SK-N-MC (cell line): ENCODE data around the gene COQ7.

Source experiments
- DNase-seq: peaks from one replicate; pipeline ENCODE4 v3.0.0-alpha.2; 2011; ENCODE audit warnings: low read depth, low spot score
- H3K27ac ChIP-seq: fragments of 200-600 bp; sonication (generic); 2 replicates; pipeline ENCODE4 v1.5.1; 2016; ENCODE audit warnings: mixed run types
- H3K36me3 ChIP-seq: fragments of 200-600 bp; sonication (generic); 2 replicates; pipeline ENCODE4 v1.6.1; 2017; ENCODE audit warnings: antibody characterized with exemption, low read length, mixed read lengths; ENCODE audit not compliant: insufficient read depth
- H3K4me3 ChIP-seq: fragments of 200-600 bp; sonication (generic); 2 replicates; pipeline ENCODE4 v1.5.1; 2016
- H3K9ac ChIP-seq: fragments of 200-600 bp; sonication (generic); 2 replicates; pipeline ENCODE4 v1.8.0; 2017; ENCODE audit warnings: mixed run types, mixed read lengths; ENCODE audit not compliant: insufficient read length
- H3K9me3 ChIP-seq: fragments of 200-600 bp; sonication (generic); 2 replicates; pipeline ENCODE4 v1.6.1; 2017; ENCODE audit warnings: low read depth, mild to moderate bottlenecking, antibody characterized with exemption, low read length, moderate library complexity, mixed read lengths
- EZH2 ChIP-seq: fragments of 200-600 bp; sonication (generic); IDR thresholded peaks from one replicate; pipeline ENCODE4 v1.6.1; 2017; ENCODE audit warnings: antibody characterized with exemption
- FOXP2 ChIP-seq: optimal IDR thresholded peaks from 2 replicates; pipeline ENCODE3; 2011; ENCODE audit warnings: mild to moderate bottlenecking, moderate library complexity; ENCODE audit not compliant: insufficient read depth; ENCODE audit errors: extremely low read length, control extremely low read depth
- POLR2AphosphoS5 ChIP-seq: IDR thresholded peaks from 2 replicates; pipeline ENCODE4 v1.6.1; 2012; ENCODE audit warnings: mild to moderate bottlenecking, low read depth, low read length, borderline replicate concordance

COQ7 gene

GRCh38 chr16:19077879-19078278 lies 10.5 kb downstream of the COQ7 start:
- no peak for DNase-seq
- Histone ChIP-seq H3K36me3 (peaks cover 14% of the 10 kb centered on the region), H3K9me3 (no peaks in the 10 kb centered on the region), H3K4me3 (no peak overlapping the region), H3K27ac (no peak overlapping the region), H3K9ac (no peak overlapping the region)
- TF ChIP-seq POLR2AphosphoS5, result no peak
- no peak for TF ChIP-seq FOXP2
- TF ChIP-seq EZH2, result no peak

- Histone ChIP-seq H3K4me3 (no peak overlapping the region), H3K9ac (no peak overlapping the region), H3K36me3 (peaks cover 14% of the 10 kb centered on the region), H3K27ac (no peak overlapping the region), H3K9me3 (no peaks in the 10 kb centered on the region)
- no peak for DNase-seq
- TF ChIP-seq POLR2AphosphoS5 (no peak), FOXP2 (no peak), EZH2 (no peak)
These were observed 16.3 kb downstream of the COQ7 start for GRCh38 chr16:19083670-19084069.

DNA sequence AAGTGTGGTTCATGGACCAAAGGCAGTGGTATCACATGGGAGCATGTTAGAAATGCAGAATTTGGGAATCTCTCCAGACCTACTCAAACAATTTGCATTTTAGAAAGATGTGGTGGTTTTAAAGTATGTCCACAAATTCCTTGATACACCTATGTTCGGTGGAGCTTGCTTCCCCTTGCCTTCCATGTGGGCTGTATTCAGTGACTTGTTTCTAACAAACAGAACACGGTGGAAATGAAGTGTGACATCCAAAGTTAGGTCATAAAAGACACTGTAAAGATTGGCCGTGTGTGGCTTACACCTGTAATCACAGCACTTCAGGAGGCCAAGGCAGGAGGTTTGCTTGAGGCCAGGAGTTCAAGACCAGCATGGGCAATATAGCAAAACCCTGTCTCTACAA lies 16.7 kb downstream of the COQ7 start:
- DNase-seq, result no peak
- Histone ChIP-seq H3K9me3 (no peaks in the 10 kb centered on the region), H3K36me3 (peaks cover 9% of the 10 kb centered on the region), H3K27ac (no peak overlapping the region), H3K9ac (no peak overlapping the region), H3K4me3 (no peak overlapping the region)
- TF ChIP-seq POLR2AphosphoS5, result no peak
- no peak for TF ChIP-seq EZH2
- no peak for TF ChIP-seq FOXP2

- peaks cover 9% of the 10 kb centered on the region for H3K36me3 ChIP-seq
- no peak overlapping the region for H3K9ac ChIP-seq
- DNase-seq, result no peak
- no peak for TF ChIP-seq FOXP2
- no peak for TF ChIP-seq EZH2
- TF ChIP-seq POLR2AphosphoS5, result no peak
- no peaks in the 10 kb centered on the region for H3K9me3 ChIP-seq
- H3K4me3 ChIP-seq, result no peak overlapping the region
- H3K27ac ChIP-seq, result no peak overlapping the region
These were observed 17.5 kb downstream of the COQ7 start for GRCh38 chr16:19084879-19085278.

DNA sequence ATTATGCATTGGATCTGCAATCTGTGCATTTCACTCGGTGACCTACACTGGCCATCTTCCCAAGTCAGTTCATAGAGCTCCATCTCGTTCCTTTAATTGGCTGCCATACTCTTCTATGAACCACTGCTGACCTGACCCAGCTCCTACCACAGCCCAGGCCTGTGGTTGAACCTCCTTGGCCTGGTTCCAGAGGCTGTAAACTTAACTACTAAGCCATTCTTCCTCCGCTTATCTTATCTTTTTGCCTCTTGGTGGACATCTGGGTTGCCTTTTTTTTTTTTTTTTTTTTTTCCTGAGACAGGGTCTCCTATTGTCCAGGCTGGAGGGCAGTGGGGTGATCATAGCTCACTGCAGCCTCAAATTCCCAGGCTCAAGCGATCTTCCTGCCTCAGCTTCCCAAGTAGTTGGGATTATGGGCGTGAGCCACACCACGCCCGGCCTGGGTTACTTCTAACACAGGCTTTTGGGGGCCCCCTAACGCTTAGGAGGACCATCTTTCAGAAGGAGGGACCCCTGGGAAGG lies 18.3 kb downstream of the COQ7 start:
- Histone ChIP-seq H3K36me3 (peaks cover 9% of the 10 kb centered on the region), H3K9ac (no peak overlapping the region), H3K4me3 (peak overlapping the region; percentile 60), H3K27ac (no peak overlapping the region), H3K9me3 (no peaks in the 10 kb centered on the region)
- TF ChIP-seq FOXP2 (no peak), EZH2 (no peak), POLR2AphosphoS5 (no peak)
- no peak for DNase-seq

DNA sequence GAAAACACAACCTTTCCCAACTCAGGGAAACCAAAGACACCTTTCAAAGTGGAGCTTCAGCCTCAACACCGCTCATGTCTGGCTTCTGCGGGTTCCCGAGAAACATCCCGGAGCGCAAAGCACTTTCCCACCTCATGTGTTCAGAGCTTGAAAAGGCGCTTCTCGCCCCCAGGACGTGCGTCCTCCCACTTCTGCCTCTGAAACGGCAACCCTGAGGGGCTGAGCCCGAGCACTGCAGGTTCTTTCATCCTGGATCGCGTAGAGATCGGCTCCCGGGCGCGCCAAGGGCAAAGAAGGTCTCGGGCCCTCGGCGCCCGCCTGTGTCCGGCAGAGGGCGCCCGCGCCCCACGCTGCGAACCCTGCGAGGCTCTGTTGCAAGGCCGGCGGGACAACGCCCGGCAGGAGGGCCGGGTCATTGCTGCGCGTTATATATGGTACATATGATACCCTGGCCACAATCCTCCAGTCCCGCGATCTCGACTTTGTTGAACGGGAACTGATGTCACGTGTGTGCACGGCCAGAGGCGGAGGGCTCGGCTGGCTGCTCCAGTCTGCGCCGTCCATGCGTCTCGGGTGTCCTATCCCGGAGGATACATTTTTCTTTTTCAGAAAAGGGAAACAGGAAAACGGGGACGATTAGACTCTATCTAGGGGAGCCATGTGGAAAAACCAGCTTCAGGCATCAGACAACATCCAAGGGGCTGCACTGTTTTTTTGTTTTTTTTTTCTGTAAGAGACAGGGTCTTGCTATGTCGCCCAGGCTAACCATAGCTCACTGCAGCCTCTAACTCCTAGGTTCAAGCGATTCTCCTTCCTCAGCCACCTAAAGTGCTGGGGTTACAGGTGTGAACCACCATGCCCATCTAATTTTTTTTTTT lies 19.1 kb downstream of the COQ7 start:
- H3K4me3 ChIP-seq, result peak overlapping the region; percentile 60

DNA sequence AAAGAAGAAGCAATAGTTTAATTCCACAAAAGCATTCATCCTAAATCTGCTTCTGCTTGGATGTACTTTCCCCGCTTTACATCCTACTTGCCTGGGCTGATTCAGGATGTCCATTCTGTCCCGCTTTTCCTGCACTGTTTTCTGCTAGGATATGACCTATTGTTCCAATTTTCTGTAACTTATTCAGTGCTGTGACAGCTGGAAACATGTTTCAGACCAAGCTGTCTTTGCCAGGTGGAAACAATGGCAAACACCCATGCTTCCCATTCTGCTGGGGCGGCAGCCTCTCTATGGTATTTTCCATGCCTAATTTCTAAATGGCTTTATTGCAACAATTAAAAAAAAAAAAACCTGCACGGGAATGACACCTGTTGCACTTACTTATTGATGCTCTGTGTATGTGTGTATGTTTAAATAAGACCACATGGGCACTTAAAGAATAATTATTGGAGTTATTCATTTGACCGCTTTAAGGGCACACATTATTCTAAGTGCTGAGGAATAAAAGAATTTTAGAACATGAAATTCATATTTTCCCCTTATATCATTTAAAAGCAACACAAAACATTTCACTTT lies 21.0 kb downstream of the COQ7 start:
- H3K9ac ChIP-seq, result no peak overlapping the region
- H3K9me3 ChIP-seq, result no peaks in the 10 kb centered on the region
- no peak for DNase-seq
- no peak overlapping the region for H3K27ac ChIP-seq
- H3K4me3 ChIP-seq, result no peak overlapping the region
- TF ChIP-seq FOXP2 (no peak), POLR2AphosphoS5 (no peak), EZH2 (no peak)
- H3K36me3 ChIP-seq, result no peaks in the 10 kb centered on the region

More for the DNA sequence above, 19.1 kb downstream of the COQ7 start:
- no peaks in the 10 kb centered on the region for H3K9me3 ChIP-seq
- no peak for DNase-seq
- H3K9ac ChIP-seq, result no peak overlapping the region
- H3K36me3 ChIP-seq, result peaks cover 2% of the 10 kb centered on the region
- H3K27ac ChIP-seq, result no peak overlapping the region
- TF ChIP-seq EZH2 (no peak), POLR2AphosphoS5 (no peak), FOXP2 (no peak)

GRCh38 chr16:19089410-19089955 lies 22.1 kb downstream of the COQ7 start:
- no peak overlapping the region for H3K27ac ChIP-seq
- H3K9me3 ChIP-seq, result no peaks in the 10 kb centered on the region
- DNase-seq, result no peak
- TF ChIP-seq POLR2AphosphoS5 (no peak), FOXP2 (no peak), EZH2 (no peak)
- no peak overlapping the region for H3K9ac ChIP-seq
- H3K4me3 ChIP-seq, result no peak overlapping the region
- no peaks in the 10 kb centered on the region for H3K36me3 ChIP-seq
